ENCODE results near the gene SH2B3. TPM values are rescaled to one million over a fixed set of nuclear protein-coding genes. Genes with fewer than 3 reads are reported as not detected.
"Not testable (repeated sequence)": the region's sequence is repeated elsewhere in the genome, so short reads cannot be mapped to it uniquely, and the experiment has no call there.

Gene SH2B3
- polyA plus RNA-seq, 4 donors, result 18.7 to 21.4 (median 19.8) TPM

- DNase-seq (ENCODE audit: low read depth in 4 of 4, low spot score in 3 of 4), result no peak
Measured at GRCh38 chr12:111384596-111384995, 21.1 kb upstream of the SH2B3 start.

DNA sequence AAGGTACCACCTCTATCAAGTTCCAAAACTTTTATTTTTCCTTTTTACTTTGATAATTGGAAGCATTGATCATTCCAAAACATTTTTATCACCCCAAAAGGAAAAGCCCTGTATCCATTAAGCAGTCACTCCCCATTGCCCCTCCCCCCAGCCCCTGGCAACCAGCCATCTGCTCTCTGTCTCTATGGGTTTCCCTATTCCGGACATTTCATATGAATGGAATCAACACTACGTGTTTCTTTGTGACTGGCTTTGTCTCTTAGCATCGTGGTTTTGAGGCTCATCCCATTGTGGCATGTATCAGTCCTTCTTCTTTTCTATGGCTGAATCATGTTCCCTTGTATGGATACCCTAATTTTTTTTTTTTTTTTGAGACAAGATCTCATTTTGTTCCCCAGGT is 18.8 kb upstream of the SH2B3 start:
- DNase-seq (ENCODE audit: low read depth in 4 of 4, low spot score in 3 of 4), result no peak

GRCh38 chr12:111387747-111388323 is 17.9 kb upstream of the SH2B3 start:
- DNase-seq (ENCODE audit: low read depth in 4 of 4, low spot score in 3 of 4), result no peak

- no peak for DNase-seq (ENCODE audit: low read depth in 4 of 4, low spot score in 3 of 4)
Measured at GRCh38 chr12:111389635-111390034, 16.1 kb upstream of the SH2B3 start.

- no peak for DNase-seq (ENCODE audit: low read depth in 4 of 4, low spot score in 3 of 4)
Measured at GRCh38 chr12:111390910-111391309, 14.8 kb upstream of the SH2B3 start.

GRCh38 chr12:111393700-111394300 is 11.9 kb upstream of the SH2B3 start:
- DNase-seq (ENCODE audit: low read depth in 4 of 4, low spot score in 3 of 4), result no peak

GRCh38 chr12:111394480-111394879 is 11.2 kb upstream of the SH2B3 start:
- DNase-seq (ENCODE audit: low read depth in 4 of 4, low spot score in 3 of 4), result no peak

DNA sequence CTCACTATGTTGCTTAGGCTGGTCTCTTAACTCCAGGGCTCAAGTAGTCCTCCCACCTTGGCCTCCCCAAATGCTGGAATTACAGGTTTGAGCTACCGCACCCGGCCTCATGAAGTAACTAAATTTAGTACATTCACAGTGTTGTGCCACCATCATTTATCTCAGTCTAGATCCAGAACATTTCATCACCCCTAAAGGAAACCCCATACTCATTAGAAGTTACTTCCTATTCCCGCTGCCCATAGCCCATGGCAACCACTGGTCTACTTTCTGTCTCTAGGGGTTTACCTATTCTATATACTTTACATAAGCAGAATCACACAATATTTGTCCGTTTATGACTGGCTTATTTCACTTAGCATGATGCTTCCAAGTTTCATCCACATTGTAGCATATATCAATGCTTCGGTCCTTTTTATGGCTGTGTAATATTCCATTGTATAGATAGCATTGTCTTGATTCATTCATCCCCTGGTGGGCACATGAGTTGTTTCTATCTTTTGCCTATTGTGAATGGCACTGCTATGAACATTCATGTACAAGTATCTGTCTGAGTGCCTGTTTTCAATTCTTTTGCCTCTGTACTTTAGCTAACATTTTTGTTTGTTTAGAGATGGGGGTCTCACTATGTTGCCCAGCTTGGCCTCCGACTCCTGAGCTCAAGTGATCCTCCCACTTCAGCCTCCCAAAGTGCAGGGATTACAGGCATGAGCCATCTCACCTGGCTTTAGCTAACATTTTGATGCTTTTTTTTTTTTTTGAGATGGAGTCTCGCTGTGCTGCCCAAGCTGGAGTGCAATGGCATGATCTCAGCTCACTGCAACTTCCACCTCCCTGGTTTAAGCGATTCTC is 10.2 kb upstream of the SH2B3 start:
- DNase-seq (ENCODE audit: low read depth in 4 of 4, low spot score in 3 of 4), result no peak

DNA sequence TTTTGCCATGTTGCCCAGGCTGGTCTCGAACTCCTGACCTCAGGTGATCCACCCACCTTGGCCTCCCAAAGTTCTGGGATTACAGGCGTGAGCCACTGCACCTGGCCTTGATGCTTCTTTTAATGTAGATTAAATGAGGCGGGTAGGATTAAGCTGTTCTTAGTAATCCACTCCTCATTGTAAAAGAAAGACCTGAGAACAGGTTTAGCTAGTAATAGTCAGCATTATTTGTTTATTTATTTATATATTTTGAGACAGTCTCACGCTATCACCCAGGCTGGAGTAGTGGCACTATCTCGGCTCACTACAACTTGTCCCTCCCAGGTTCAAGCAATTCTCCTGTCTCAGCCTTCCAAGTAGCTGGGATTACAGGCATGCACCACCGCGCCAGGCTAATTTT is 9.5 kb upstream of the SH2B3 start:
- DNase-seq (ENCODE audit: low read depth in 4 of 4, low spot score in 3 of 4), result not testable (repeated sequence)

DNA sequence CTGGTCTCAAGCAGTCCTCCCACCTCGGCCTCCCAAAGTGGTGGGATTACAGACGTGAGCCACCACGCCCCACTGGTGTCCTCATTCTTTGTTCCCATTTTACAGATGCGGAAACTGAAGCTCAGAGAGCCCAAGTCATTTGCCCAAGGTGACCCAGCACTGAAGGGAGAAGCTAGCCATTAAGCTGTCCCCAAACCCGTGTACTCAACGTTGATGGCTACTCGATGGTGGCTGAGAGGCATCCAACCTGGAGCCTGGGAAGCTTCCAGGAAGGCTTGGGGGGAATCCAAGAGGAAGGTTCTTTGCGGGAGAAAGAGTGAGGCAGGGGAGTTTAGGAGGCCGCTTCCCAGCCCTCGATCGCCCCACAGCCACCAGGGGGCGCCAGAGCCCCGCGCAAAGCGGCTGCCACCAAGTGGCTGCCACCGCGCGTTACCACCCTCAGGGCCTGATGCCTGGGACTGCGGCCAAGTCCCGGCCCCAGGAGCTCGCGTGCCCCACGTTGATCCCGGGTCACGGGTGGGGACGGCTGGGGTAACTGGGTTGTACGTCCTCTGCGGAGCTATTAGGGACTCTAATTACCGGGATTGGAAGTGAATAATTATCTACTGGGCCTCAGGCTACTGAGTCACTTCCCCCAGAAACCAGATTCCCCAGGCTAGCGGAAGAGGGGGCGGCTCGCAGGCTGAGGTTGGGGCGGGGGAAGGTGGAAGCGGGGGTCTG is 8.8 kb upstream of the SH2B3 start:
- DNase-seq (ENCODE audit: low read depth in 4 of 4, low spot score in 3 of 4), result peak; percentile 59 to 72 (median 61)

DNA sequence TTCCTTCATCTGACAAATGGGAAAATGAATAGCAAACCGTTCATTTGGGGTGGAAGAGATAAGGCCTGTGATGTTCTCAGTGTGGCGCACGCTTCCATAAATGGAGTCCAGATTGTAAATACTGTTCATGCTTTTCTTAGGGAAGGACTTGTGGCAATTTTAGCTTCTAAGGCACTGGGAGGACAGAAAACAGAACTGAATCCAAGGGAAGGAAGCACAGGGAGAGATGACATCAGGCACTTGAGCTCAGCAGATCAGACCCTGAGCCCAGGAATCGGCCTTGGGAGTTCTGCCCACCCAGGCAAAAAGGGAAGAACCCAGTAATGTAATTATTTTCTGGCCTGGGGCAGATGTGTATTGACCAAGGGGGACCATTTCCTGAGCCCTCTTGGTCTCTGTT is 7.2 kb upstream of the SH2B3 start:
- DNase-seq (ENCODE audit: low read depth in 4 of 4, low spot score in 3 of 4), result no peak

- DNase-seq (ENCODE audit: low read depth in 4 of 4, low spot score in 3 of 4), result not testable (repeated sequence)
Measured at GRCh38 chr12:111399741-111400404, 5.8 kb upstream of the SH2B3 start.

DNA sequence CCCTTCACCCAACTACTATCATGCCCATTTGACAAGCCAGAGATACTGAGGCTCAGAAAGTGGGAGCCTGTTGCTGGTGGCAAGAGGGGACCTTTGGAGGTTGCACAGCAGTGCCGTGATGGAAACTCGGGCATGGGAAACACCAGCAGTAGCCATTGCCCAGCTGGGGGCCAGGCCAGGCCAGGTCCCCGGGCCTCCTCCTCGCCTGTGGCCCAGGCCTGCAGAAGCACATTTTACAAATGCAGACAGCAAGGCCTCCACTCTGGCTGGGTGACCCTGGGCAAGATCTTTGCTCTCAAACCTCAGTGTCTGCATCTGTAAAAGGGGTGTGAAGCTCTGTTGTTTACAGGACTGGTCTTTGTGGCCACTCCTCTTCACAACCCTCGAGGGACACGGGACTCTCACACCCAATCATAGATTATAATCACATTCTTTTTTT is 4.5 kb upstream of the SH2B3 start:
- DNase-seq (ENCODE audit: low read depth in 4 of 4, low spot score in 3 of 4), result no peak

GRCh38 chr12:111402490-111402824 is 3.3 kb upstream of the SH2B3 start:
- not testable (repeated sequence) for DNase-seq (ENCODE audit: low read depth in 4 of 4, low spot score in 3 of 4)

DNA sequence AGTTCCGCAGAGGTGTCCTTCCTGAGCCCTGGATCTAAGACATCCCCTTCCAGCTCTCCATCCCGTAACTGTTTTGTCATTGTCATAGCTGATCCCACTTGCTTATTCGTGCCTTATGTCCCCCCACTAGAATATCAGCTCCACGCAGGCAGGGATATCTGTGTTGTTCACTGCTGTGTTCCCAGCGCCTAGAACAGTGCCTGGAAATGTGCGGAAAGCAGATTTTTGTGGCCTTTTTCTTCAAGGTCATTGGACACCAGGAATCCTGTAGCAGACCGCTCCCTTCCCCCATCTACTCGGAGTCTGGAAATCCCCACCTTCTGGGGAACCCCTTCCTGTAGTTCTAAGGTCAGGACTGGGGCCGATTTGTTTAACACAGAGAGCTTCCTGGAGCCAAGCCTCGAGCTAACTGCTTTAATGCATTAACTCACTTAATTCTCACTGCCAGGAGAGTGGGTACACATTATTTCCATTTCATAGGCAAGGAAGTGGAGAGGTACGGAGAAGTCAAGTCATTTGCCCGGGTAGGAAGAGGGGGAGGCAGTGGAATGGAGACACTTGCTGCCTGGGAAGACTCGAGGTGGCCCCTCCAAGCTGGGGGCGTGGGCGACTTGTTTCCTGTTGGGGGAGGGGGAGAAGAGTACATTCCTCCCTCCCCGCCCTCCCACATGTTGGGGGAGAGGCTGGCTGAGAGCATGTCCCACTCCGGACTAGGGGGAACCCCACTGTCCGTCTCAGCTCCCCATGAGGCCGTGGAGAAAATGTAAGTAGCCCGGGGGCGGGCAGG is 1.2 kb upstream of the SH2B3 start:
- DNase-seq (ENCODE audit: low read depth in 4 of 4, low spot score in 3 of 4), result no peak

- DNase-seq (ENCODE audit: low read depth in 4 of 4, low spot score in 3 of 4), result peak; percentile 69 to 83 (median 76)
Measured at GRCh38 chr12:111405149-111405858, 419 bp upstream of the SH2B3 start.

GRCh38 chr12:111406474-111407376 is 1.0 kb downstream of the SH2B3 start:
- no peak for DNase-seq (ENCODE audit: low read depth in 4 of 4, low spot score in 3 of 4)
